Type B pancreatic cell (in vitro differentiated cells): ENCODE results near the gene CNN1. TPM values are rescaled to one million over a fixed set of nuclear protein-coding genes. Genes with fewer than 3 reads are reported as not detected.
"Not testable (repeated sequence)": the region's sequence is repeated elsewhere in the genome, so short reads cannot be mapped to it uniquely, and the experiment has no call there.

Source experiments
- DNase-seq: peaks from one replicate; pipeline ENCODE4 v3.0.0; 2021; ENCODE audit warnings: mixed read lengths; ENCODE audit not compliant: unreplicated experiment; ENCODE audit errors: extremely low spot score
- H3K27ac Mint-ChIP-seq: 2 replicates; pipeline ENCODE4 v1.8.0; 2021; ENCODE audit warnings: mild to moderate bottlenecking, mixed read lengths
- H3K27me3 Mint-ChIP-seq: 2 replicates; pipeline ENCODE4 v1.8.0; 2021; ENCODE audit warnings: mixed read lengths
- H3K36me3 Mint-ChIP-seq: 2 replicates; pipeline ENCODE4 v1.8.0; 2021; ENCODE audit warnings: mixed read lengths
- H3K4me1 Mint-ChIP-seq: one replicate; pipeline ENCODE4 v1.8.0; 2021; ENCODE audit warnings: mixed read lengths; ENCODE audit not compliant: unreplicated experiment
- H3K4me3 Mint-ChIP-seq: 2 replicates; pipeline ENCODE4 v1.8.0; 2021; ENCODE audit warnings: mild to moderate bottlenecking, mixed read lengths
- H3K9me3 Mint-ChIP-seq: 2 replicates; pipeline ENCODE4 v1.8.0; 2021; ENCODE audit warnings: mixed read lengths
- total RNA-seq: library from RNA; stranded (reverse); gene quantifications from 2 replicates; pipeline ENCODE4 v1.2.1, GENCODE V29; 2021; ENCODE audit warnings: low replicate concordance
- TF ChIP-seq, protein P1 (sequence below): fragments of 200-600 bp; sonication (generic); conservative IDR thresholded peaks from 2 replicates; pipeline ENCODE4 v1.5.0; 2021; ENCODE audit warnings: antibody characterized with exemption, mild to moderate bottlenecking

CNN1 gene
- total RNA-seq, 1 donor from 2014 or later, result 7.9 TPM

DNA sequence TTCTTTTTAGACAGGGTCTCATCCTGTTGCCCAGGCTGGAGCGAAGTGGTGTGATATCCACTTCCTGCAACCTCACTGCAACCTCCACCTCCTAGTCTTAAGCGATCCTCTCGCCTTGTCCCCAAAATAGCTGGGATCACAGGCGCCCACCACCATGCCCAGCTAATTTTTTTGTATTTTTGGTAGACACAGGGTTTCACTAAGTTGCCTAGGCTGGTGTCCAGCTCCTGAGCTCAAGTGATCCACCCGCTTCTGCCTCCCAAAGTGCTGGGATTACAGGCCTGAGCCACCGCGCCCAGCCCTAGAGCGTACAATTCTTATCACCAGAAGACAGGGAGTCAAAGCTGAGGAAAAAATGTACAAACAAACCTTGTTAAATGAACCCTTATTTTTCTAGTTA, 24.9 kb downstream of the CNN1 start:
- DNase-seq, result no peak
- TF ChIP-seq, protein P1, sequence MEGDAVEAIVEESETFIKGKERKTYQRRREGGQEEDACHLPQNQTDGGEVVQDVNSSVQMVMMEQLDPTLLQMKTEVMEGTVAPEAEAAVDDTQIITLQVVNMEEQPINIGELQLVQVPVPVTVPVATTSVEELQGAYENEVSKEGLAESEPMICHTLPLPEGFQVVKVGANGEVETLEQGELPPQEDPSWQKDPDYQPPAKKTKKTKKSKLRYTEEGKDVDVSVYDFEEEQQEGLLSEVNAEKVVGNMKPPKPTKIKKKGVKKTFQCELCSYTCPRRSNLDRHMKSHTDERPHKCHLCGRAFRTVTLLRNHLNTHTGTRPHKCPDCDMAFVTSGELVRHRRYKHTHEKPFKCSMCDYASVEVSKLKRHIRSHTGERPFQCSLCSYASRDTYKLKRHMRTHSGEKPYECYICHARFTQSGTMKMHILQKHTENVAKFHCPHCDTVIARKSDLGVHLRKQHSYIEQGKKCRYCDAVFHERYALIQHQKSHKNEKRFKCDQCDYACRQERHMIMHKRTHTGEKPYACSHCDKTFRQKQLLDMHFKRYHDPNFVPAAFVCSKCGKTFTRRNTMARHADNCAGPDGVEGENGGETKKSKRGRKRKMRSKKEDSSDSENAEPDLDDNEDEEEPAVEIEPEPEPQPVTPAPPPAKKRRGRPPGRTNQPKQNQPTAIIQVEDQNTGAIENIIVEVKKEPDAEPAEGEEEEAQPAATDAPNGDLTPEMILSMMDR, result no peak
- H3K9me3 Mint-ChIP-seq, result no peaks in the 10 kb centered on the region
- peaks cover 14% of the 10 kb centered on the region for H3K4me1 Mint-ChIP-seq
- no peaks in the 10 kb centered on the region for H3K27me3 Mint-ChIP-seq
- no peak overlapping the region for H3K27ac Mint-ChIP-seq
- H3K36me3 Mint-ChIP-seq, result peaks cover 4% of the 10 kb centered on the region
- H3K4me3 Mint-ChIP-seq, result no peak overlapping the region

DNA sequence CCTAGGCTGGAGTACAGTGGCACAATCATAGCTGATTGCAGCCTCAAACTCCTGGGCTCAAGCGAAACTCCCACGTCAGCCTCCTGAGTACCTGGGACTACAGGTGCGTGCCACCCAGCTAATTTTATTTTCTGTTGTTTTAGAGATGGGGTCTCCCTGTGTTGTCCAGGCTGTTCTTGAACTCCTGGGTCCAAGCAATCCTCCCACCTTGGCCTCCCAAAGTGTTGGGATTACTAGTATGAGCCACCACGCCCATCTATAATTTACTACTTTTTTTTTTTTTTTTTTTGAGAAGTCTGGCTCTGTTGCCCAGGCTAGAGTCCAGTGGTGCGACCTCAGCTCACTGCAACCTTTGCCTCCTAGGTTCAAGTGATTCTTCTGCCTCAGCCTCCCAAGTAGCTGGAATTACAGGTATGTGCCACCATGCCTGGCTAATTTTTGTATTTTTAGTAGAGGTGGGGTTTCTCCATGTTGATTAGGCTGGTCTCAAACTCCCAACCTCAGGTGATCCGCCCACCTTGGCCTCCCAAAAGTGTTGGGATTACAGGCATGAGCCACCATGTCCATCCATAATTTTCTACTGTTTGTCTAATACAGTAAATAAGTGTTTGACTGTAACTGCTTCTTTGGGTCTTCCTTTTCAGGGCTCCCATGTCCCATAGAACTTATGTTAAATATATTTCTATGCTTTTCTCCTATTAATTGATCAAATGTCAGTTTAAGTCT, 25.6 kb downstream of the CNN1 start:
- not testable (repeated sequence) for H3K4me3 Mint-ChIP-seq

DNA sequence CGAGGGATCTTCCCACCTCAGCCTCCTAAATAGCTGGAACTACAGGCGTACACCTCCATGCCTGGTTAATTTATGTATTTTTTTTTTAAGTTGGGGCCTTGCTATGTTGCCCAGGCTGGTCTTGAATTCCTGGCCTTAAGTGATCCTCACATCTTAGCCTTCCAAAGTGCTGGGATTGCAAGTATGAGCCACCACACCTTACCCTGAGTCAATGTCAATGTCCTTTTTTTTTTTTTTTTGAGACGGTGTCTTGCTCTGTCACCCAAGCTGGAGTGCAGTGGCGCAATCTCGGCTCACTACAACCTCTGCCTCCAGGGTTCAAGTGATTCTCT, 27.0 kb downstream of the CNN1 start:
- H3K4me3 Mint-ChIP-seq, H3K36me3 Mint-ChIP-seq, H3K27ac Mint-ChIP-seq, DNase-seq, H3K27me3 Mint-ChIP-seq, H3K9me3 Mint-ChIP-seq, H3K4me1 Mint-ChIP-seq: not testable (repeated sequence)

More for the DNA sequence above, 25.6 kb downstream of the CNN1 start:
- not testable (repeated sequence) for H3K27ac Mint-ChIP-seq, H3K27me3 Mint-ChIP-seq, H3K9me3 Mint-ChIP-seq, DNase-seq, H3K36me3 Mint-ChIP-seq
- peaks cover 10% of the 10 kb centered on the region for H3K4me1 Mint-ChIP-seq

DNA sequence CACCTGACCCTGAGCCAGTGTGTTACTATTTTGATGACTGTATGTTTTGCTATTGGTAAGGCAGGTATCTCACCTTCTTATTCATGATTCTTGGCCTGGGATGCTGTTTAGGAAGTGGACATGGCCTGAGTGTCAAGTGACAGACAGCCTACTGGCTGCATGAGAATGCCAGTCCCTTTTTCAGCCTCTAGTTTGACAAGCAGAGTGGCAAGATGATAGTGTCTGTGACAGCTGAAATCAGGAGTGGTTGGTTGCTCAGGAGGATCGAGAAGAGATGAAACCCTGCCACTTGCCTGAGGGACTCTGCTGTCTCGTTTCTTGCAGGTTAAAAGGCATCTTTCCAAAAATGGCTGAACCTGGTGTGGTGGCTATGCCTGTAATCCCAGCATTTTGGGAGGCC, 27.5 kb downstream of the CNN1 start:
- Mint-ChIP-seq H3K9me3 (no peaks in the 10 kb centered on the region), H3K4me3 (no peak overlapping the region)
- DNase-seq, result no peak

DNA sequence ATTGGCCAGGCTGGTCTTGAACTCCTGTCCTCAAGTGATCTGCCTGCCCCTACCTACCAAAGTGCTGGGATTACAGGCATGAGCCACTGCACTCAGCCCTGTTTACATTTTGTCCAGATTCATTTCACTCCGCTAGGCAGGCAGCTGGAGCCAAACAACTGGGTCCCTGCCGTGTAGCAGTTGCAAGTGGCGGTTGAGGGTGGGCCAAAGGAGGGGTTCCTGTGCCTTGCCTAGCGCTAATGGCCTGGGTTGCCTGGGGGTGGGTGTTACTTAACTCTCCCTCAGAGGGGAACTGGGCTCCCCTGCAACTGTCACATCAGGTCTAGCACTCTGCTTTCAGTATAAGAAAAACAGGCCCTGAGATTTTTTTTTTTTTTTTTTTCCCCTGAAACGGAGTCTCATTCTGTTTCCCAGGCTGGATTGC, 31.4 kb downstream of the CNN1 start:
- no peak for DNase-seq
- Mint-ChIP-seq H3K36me3 (no peaks in the 10 kb centered on the region), H3K9me3 (no peaks in the 10 kb centered on the region), H3K27me3 (no peaks in the 10 kb centered on the region), H3K4me3 (no peak overlapping the region), H3K27ac (no peak overlapping the region), H3K4me1 (no peaks in the 10 kb centered on the region)
- TF ChIP-seq, protein P1, result no peak

More for the DNA sequence above, 27.5 kb downstream of the CNN1 start:
- Mint-ChIP-seq H3K27ac (no peak overlapping the region), H3K36me3 (no peaks in the 10 kb centered on the region), H3K27me3 (no peaks in the 10 kb centered on the region), H3K4me1 (no peaks in the 10 kb centered on the region)
- TF ChIP-seq, protein P1, result no peak

DNA sequence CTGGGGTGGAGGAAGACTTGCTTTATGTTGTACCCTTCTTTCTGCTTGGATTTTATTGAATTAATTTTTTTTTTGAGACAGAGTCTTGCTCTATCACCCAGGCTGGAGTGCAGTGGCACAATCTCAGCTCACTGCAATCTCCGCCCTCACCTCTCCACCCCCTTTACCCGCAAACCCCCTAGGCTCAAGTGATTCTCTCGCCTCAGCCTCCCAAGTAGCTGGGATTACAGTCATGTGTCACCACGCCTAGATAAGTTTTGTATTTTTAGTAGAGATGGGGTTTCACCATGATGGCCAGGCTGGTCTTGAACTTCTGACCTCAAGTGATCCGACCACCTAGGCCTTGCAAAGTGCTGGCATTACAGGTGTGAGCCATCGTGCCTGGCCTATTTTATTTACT, 34.7 kb downstream of the CNN1 start:
- not testable (repeated sequence) for H3K9me3 Mint-ChIP-seq, H3K36me3 Mint-ChIP-seq, H3K27me3 Mint-ChIP-seq, H3K27ac Mint-ChIP-seq, H3K4me3 Mint-ChIP-seq, H3K4me1 Mint-ChIP-seq, DNase-seq

DNA sequence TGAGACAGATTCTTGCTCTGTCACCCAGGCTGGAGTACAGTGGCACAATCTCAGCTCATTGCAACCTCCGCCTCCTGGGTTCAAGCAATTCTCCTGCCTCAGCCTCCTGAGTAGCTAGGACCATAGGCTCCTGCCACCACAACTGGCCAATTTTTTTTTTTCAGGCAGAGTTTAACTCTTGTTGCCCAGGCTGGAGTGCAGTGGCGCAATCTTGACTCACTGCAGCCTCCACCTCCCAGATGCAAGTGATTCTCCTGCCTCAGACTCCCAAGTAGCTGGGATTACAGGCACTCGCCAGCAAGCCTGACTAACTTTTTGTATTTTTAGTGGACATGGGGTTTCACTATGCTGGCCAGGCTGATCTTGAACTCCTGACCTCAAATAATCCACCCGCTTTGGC, 35.1 kb downstream of the CNN1 start:
- H3K27me3 Mint-ChIP-seq, H3K36me3 Mint-ChIP-seq, H3K4me1 Mint-ChIP-seq, H3K9me3 Mint-ChIP-seq, H3K4me3 Mint-ChIP-seq, DNase-seq, H3K27ac Mint-ChIP-seq: not testable (repeated sequence)

DNA sequence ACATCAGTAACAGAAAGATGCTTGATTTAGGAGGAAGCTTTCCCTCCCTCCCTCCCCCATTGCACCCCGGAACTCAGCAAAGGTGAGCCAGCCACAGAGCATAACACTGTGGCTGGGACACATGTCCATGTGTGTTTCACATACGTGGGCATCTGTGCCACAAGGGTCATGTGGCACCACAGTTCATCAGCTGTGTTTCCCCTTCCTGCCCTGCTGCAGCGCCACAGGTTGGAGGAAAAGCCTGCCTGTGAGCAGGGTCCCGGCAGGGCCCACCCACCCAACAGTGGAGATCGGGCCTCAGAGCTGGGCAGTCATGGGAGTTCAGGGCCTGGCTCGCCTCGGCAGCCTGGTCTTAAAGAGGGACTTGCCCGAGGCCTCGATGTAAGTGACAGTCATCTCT, 36.0 kb downstream of the CNN1 start:
- no peaks in the 10 kb centered on the region for H3K36me3 Mint-ChIP-seq
- no peak overlapping the region for H3K27ac Mint-ChIP-seq
- no peak for DNase-seq
- TF ChIP-seq, protein P1, result no peak
- peaks cover 3% of the 10 kb centered on the region for H3K27me3 Mint-ChIP-seq
- no peak overlapping the region for H3K4me3 Mint-ChIP-seq
- H3K9me3 Mint-ChIP-seq, result no peaks in the 10 kb centered on the region
- no peaks in the 10 kb centered on the region for H3K4me1 Mint-ChIP-seq
